ENCODE results near the gene PDE4C. TPM values are rescaled to one million over a fixed set of nuclear protein-coding genes. Genes with fewer than 3 reads are reported as not detected.

The PDE4C gene
- total and polyA plus RNA-seq, 10 donors, result 0.07 to 7.6 (median 1.8) TPM

- intact Hi-C loops (cut with DNase I; ENCODE audit: low total_unique reads), result loop anchor here (5.0 kb wide), 2 partner anchors 48 to 123 kb away; no protein-coding TSS in a partner anchor
- 0 to 1% (median 1%) methylated on average over 21 to 22 of the region's 22 CpGs for WGBS, 5 donors
Measured at GRCh38 chr19:18204394-18205199, 21.6 kb downstream of the PDE4C start.

DNA sequence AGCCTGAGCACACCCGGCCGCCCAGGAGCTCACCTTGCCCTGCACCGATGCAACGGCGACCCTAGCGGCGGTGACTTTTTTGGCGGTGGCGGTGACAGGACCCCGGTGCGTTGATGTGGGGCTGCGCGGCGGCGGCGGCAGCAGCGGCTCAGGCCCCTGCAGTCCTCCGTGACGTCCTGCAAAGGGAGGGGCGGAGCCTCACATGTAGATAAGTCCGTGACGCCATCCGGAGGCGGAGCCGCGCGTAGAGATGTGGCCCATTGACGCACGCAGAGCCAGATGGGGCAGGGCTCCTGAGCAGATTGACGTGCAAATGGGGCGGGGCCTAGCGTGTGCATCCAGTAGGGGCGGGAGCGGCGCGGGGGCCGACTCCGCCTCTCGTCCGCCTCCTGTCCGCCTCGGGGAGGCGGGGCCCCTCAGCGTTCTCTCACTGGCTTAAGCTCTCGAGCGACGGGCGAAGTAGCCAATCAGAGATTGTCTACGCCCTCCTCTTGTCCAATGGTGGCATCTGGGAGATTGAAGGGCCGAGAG, 22.3 kb downstream of the PDE4C start, which contains the start of gene RAB3A:
Gene RAB3A (minus strand): TSS at position 180 of the 531 bp plus-strand sequence. CDS start 1,302 bp downstream, outside the sequence.
- Histone ChIP-seq H3K27ac (peak within 1 kb of the TSS; percentile 79 to 97 (median 95)), H3K9me3 (no peaks in the 10 kb centered on the region), H3K4me3 (peak within 1 kb of the TSS; percentile 57 to 89 (median 78)), H3K4me1 (peaks cover 12 to 65% (median 31%) of the 10 kb centered on the region in 6 donors), H3K36me3 (peaks cover 0 to 30% (median 9%) of the 10 kb centered on the region in 6 donors), H3K27me3 (replicated peaks in 1 of 7) (peaks cover 0 to 16% (median 0%) of the 10 kb centered on the region in 7 donors)
- 0 to 1% (median 0%) methylated on average over 28 to 50 of the region's 50 CpGs for whole genome bisulfite sequencing, 5 donors
- DNase-seq, result peak; percentile 100
- intact Hi-C loops (cut with DNase I; ENCODE audit: low total_unique reads), result no loop called here
- TF ChIP-seq, protein P1, sequence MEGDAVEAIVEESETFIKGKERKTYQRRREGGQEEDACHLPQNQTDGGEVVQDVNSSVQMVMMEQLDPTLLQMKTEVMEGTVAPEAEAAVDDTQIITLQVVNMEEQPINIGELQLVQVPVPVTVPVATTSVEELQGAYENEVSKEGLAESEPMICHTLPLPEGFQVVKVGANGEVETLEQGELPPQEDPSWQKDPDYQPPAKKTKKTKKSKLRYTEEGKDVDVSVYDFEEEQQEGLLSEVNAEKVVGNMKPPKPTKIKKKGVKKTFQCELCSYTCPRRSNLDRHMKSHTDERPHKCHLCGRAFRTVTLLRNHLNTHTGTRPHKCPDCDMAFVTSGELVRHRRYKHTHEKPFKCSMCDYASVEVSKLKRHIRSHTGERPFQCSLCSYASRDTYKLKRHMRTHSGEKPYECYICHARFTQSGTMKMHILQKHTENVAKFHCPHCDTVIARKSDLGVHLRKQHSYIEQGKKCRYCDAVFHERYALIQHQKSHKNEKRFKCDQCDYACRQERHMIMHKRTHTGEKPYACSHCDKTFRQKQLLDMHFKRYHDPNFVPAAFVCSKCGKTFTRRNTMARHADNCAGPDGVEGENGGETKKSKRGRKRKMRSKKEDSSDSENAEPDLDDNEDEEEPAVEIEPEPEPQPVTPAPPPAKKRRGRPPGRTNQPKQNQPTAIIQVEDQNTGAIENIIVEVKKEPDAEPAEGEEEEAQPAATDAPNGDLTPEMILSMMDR (IDR thresholded peaks at IDR 0.05 in 8 of 11, conservative IDR thresholded peaks at IDR 0.05 in 3 of 11), result peak in 5 of 11 experiments; percentile 5 to 64 (median 44)
- TF ChIP-seq POLR2AphosphoS5 (IDR thresholded peaks at IDR 0.05) (peak; percentile 86 to 94 (median 93)), POLR2A (IDR thresholded peaks at IDR 0.05) (no peak)

More at GRCh38 chr19:18204394-18205199, 21.6 kb downstream of the PDE4C start:
- Histone ChIP-seq H3K4me1 (peaks cover 12 to 65% (median 31%) of the 10 kb centered on the region in 6 donors), H3K4me3 (peak overlapping the region; percentile 38 to 89 (median 70)), H3K36me3 (peaks cover 0 to 23% (median 4%) of the 10 kb centered on the region in 6 donors), H3K27me3 (replicated peaks in 1 of 7) (peaks cover 0 to 23% (median 0%) of the 10 kb centered on the region in 7 donors), H3K27ac (peak overlapping the region; percentile 79 to 97 (median 95)), H3K9me3 (no peaks in the 10 kb centered on the region)
- TF ChIP-seq POLR2A (IDR thresholded peaks at IDR 0.05) (peak in 1 of 3 donors; percentile 18), POLR2AphosphoS5 (IDR thresholded peaks at IDR 0.05) (no peak)
- TF ChIP-seq, protein P1 (IDR thresholded peaks at IDR 0.05 in 8 of 11, conservative IDR thresholded peaks at IDR 0.05 in 3 of 11), result peak in 1 of 11 experiments; percentile 18
- peak; percentile 85 for DNase-seq

DNA sequence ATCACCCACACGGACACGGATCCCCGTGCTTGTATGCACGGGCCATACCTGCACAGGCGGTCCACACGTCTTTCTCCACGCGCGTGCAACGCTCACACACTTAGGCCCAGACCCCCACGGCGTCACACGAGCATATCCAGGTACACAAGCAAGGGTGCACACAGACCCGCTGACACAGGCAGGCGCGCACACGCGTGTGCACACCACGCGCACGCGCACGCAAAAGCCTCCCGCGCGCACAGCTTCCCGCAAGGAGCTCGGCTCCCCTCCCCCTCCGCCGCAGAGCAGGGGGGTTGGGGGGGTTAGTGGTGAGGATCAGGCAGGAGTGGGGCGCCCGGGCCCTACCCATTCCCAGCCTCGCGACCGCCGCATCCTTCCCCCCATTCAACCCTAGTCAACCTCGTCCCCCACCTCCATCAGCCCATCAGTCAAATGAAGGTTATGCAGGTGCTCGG, 22.8 kb downstream of the PDE4C start:
- 0 to 1% (median 1%) methylated on average over 11 to 38 of the region's 38 CpGs for WGBS, 5 donors
- DNase-seq, result peak; percentile 93
- peak overlapping the region in 6 of 8 donors; percentile 30 to 97 (median 90) for H3K27ac ChIP-seq

More for the DNA sequence above, 22.8 kb downstream of the PDE4C start:
- peak overlapping the region; percentile 57 to 89 (median 78) for H3K4me3 ChIP-seq
- intact Hi-C loops (cut with DNase I; ENCODE audit: low total_unique reads), result no loop called here
- H3K4me1 ChIP-seq, result peaks cover 12 to 62% (median 31%) of the 10 kb centered on the region in 6 donors
- TF ChIP-seq POLR2A (IDR thresholded peaks at IDR 0.05), result no peak
- TF ChIP-seq POLR2AphosphoS5 (IDR thresholded peaks at IDR 0.05), result no peak
- TF ChIP-seq, protein P1 (IDR thresholded peaks at IDR 0.05 in 8 of 11, conservative IDR thresholded peaks at IDR 0.05 in 3 of 11), result no peak
- peaks cover 0 to 11% (median 0%) of the 10 kb centered on the region in 7 donors for H3K27me3 ChIP-seq (replicated peaks in 1 of 7)
- peaks cover 0 to 35% (median 13%) of the 10 kb centered on the region in 6 donors for H3K36me3 ChIP-seq
- no peaks in the 10 kb centered on the region for H3K9me3 ChIP-seq
